ENCODE measurements around the gene TNFRSF1A.

TNFRSF1A gene

GRCh38 chr12:6341417-6342139 is at the start of gene TNFRSF1A:
TSS of gene TNFRSF1A (minus strand) at chr12:6342076. CDS start at chr12:6341814, 262 bp downstream.
- peak; percentile 76 to 80 (median 77) for DNase-seq

- no peak for DNase-seq
Observed at GRCh38 chr12:6391013-6391412, 49.1 kb upstream of the TNFRSF1A start.

GRCh38 chr12:6390084-6390799 is 48.4 kb upstream of the TNFRSF1A start:
- DNase-seq, result no peak

GRCh38 chr12:6387541-6387940 is 45.7 kb upstream of the TNFRSF1A start:
- DNase-seq, result no peak

GRCh38 chr12:6386491-6386890 is 44.6 kb upstream of the TNFRSF1A start:
- DNase-seq, result peak; percentile 56 to 76 (median 71)

- DNase-seq, result no peak
Observed at GRCh38 chr12:6386038-6386437, 44.2 kb upstream of the TNFRSF1A start.

- DNase-seq, result no peak
Observed at GRCh38 chr12:6384499-6385436, 42.9 kb upstream of the TNFRSF1A start.

GRCh38 chr12:6383572-6384498 is 42.0 kb upstream of the TNFRSF1A start, which contains the start of gene LTBR:
TSS of gene LTBR (plus strand) at chr12:6384162. CDS start at chr12:6384359, 197 bp downstream.
- peak; percentile 95 to 98 (median 97) for DNase-seq

GRCh38 chr12:6382982-6383381 is 41.1 kb upstream of the TNFRSF1A start:
- DNase-seq, result no peak

GRCh38 chr12:6382371-6382770 is 40.5 kb upstream of the TNFRSF1A start:
- DNase-seq, result no peak

- no peak for DNase-seq
Observed at GRCh38 chr12:6380141-6381121, 38.6 kb upstream of the TNFRSF1A start.

- no peak for DNase-seq
Observed at GRCh38 chr12:6378709-6379472, 37.0 kb upstream of the TNFRSF1A start.

- DNase-seq, result no peak
Observed at GRCh38 chr12:6377667-6377994, 35.8 kb upstream of the TNFRSF1A start.

- DNase-seq, result no peak
Observed at GRCh38 chr12:6376870-6377666, 35.2 kb upstream of the TNFRSF1A start.

- peak; percentile 52 to 72 (median 54) for DNase-seq
Observed at GRCh38 chr12:6376079-6376869, 34.4 kb upstream of the TNFRSF1A start.

- no peak for DNase-seq
Observed at GRCh38 chr12:6375269-6376078, 33.6 kb upstream of the TNFRSF1A start, which contains the start of gene SCNN1A. TSS of gene SCNN1A (minus strand) at chr12:6375563. CDS start at chr12:6374783, 780 bp downstream.

- DNase-seq, result no peak
Observed at GRCh38 chr12:6374786-6375160, 32.9 kb upstream of the TNFRSF1A start.

Data from suppressor macrophage treated with lipopolysaccharide for 1 hour (primary cell).